WTC11 (cell line): ENCODE data around the gene VRTN. TPM values are rescaled to one million over a fixed set of nuclear protein-coding genes. Genes with fewer than 3 reads are reported as not detected.

Experiments used
- ATAC-seq: fragments of 200-7000 bp; cut with Tn5 transposase; 2 replicates; pipeline ENCODE4 v1.10.0; 2021; ENCODE audit warnings: mild to moderate bottlenecking, moderate library complexity
- CTCF ChIA-PET: fragments of 300-600 bp; sonication (Branson Sonifier 250); formaldehyde crosslinking; loops from one replicate; lab custom pipeline; 2021; ENCODE audit warnings: antibody characterized with exemption; lab: Charles Lee
- POLR2A ChIA-PET: fragments of 350-600 bp; sonication (Branson Sonifier 250); formaldehyde crosslinking; loops from one replicate; lab custom pipeline; 2021; ENCODE audit warnings: antibody characterized with exemption; lab: Charles Lee
- DNase-seq: peaks from one replicate; pipeline ENCODE4 v3.0.0; 2021; ENCODE audit warnings: low spot score
- H3K27ac Mint-ChIP-seq: 2 replicates; pipeline ENCODE4 v1.8.0; 2021; ENCODE audit warnings: mixed read lengths
- H3K27me3 Mint-ChIP-seq: 2 replicates; pipeline ENCODE4 v1.8.0; 2021; ENCODE audit warnings: low read depth, mild to moderate bottlenecking, moderate library complexity, mixed read lengths
- H3K36me3 Mint-ChIP-seq: 2 replicates; pipeline ENCODE4 v1.8.0; 2021; ENCODE audit warnings: mixed read lengths
- H3K4me1 Mint-ChIP-seq: 2 replicates; pipeline ENCODE4 v1.8.0; 2022; ENCODE audit warnings: mixed read lengths
- H3K4me3 Mint-ChIP-seq: 2 replicates; pipeline ENCODE4 v1.8.0; 2021; ENCODE audit warnings: mild to moderate bottlenecking, moderate library complexity, mixed read lengths
- H3K9me3 Mint-ChIP-seq: 2 replicates; pipeline ENCODE4 v1.8.0; 2021; ENCODE audit warnings: mixed read lengths
- ATF1 ChIP-seq: sonication (generic); formaldehyde crosslinking; IDR thresholded peaks from 2 replicates; pipeline ENCODE4 v1.8.1; 2023; ENCODE audit warnings: mild to moderate bottlenecking, moderate library complexity, missing genetic modification reagents
- FOXK1 ChIP-seq: sonication (generic); formaldehyde crosslinking; IDR thresholded peaks from 2 replicates; pipeline ENCODE4 v1.8.0; 2022; ENCODE audit warnings: mild to moderate bottlenecking, moderate library complexity, missing genetic modification reagents
- FOXP1 ChIP-seq: sonication (generic); formaldehyde crosslinking; IDR thresholded peaks from 2 replicates; pipeline ENCODE4 v1.8.0; 2022; ENCODE audit warnings: missing genetic modification reagents, mild to moderate bottlenecking, moderate library complexity, borderline replicate concordance
- KAT7 ChIP-seq: sonication (generic); formaldehyde crosslinking; IDR thresholded peaks from 2 replicates; pipeline ENCODE4 v1.8.1; 2023; ENCODE audit warnings: missing genetic modification reagents, mild to moderate bottlenecking, borderline replicate concordance
- NFE2L1 ChIP-seq: sonication (generic); formaldehyde crosslinking; IDR thresholded peaks from 2 replicates; pipeline ENCODE4 v1.8.1; 2023; ENCODE audit warnings: missing genetic modification reagents
- NFYB ChIP-seq: sonication (generic); formaldehyde crosslinking; conservative IDR thresholded peaks from 2 replicates; pipeline ENCODE4 v1.8.0; 2022; ENCODE audit warnings: low read depth, missing genetic modification reagents
- SMAD3 ChIP-seq: sonication (generic); formaldehyde crosslinking; IDR thresholded peaks from 2 replicates; pipeline ENCODE4 v1.8.0; 2022; ENCODE audit warnings: missing genetic modification reagents, mild to moderate bottlenecking, borderline replicate concordance
- SMAD4 ChIP-seq: sonication (generic); formaldehyde crosslinking; IDR thresholded peaks from 2 replicates; pipeline ENCODE4 v1.8.0; 2022; ENCODE audit warnings: mild to moderate bottlenecking, missing genetic modification reagents
- SOX15 ChIP-seq: fragments of 250-450 bp; sonication (Bioruptor Pico); IDR thresholded peaks from 2 replicates; pipeline ENCODE4 v1.9.0; 2021; ENCODE audit warnings: mild to moderate bottlenecking
- TEAD1 ChIP-seq: sonication (generic); formaldehyde crosslinking; IDR thresholded peaks from 2 replicates; pipeline ENCODE4 v1.8.0; 2022; ENCODE audit warnings: mild to moderate bottlenecking, missing genetic modification reagents
- ZNF219 ChIP-seq: sonication (generic); formaldehyde crosslinking; IDR thresholded peaks from 2 replicates; pipeline ENCODE4 v1.8.0; 2023; ENCODE audit warnings: missing genetic modification reagents, mild to moderate bottlenecking, borderline replicate concordance
- total RNA-seq: library from RNA; stranded (reverse); gene quantifications from 3 replicates; pipeline ENCODE4 v1.2.3, GENCODE V29; 2021
- TF ChIP-seq, protein P1 (sequence below): sonication (generic); formaldehyde crosslinking; IDR thresholded peaks from 2 replicates; pipeline ENCODE4 v1.8.0; 2022; ENCODE audit warnings: missing genetic modification reagents
- TF ChIP-seq, protein P2 (sequence below): sonication (generic); formaldehyde crosslinking; IDR thresholded peaks from 2 replicates; pipeline ENCODE4 v1.8.1; 2023; ENCODE audit warnings: mild to moderate bottlenecking, missing genetic modification reagents, moderate library complexity
- TF ChIP-seq, protein P3 (sequence below): sonication (generic); formaldehyde crosslinking; IDR thresholded peaks from 2 replicates; pipeline ENCODE4 v1.8.0; 2022; ENCODE audit warnings: mild to moderate bottlenecking, missing genetic modification reagents
- TF ChIP-seq, protein P4 (sequence below): sonication (generic); formaldehyde crosslinking; IDR thresholded peaks from 2 replicates; pipeline ENCODE4 v1.8.0; 2022; ENCODE audit warnings: mild to moderate bottlenecking, missing genetic modification reagents
- TF ChIP-seq, protein P5 (sequence below): sonication (generic); formaldehyde crosslinking; IDR thresholded peaks from 2 replicates; pipeline ENCODE4 v1.8.1; 2023; ENCODE audit warnings: mild to moderate bottlenecking, moderate library complexity, missing genetic modification reagents
- TF ChIP-seq, protein P6 (sequence below): sonication (generic); formaldehyde crosslinking; IDR thresholded peaks from 2 replicates; pipeline ENCODE4 v1.8.1; 2023; ENCODE audit warnings: mild to moderate bottlenecking, missing genetic modification reagents, moderate library complexity
- TF ChIP-seq, protein P7 (sequence below): sonication (generic); formaldehyde crosslinking; IDR thresholded peaks from 2 replicates; pipeline ENCODE4 v1.8.1; 2022; ENCODE audit warnings: mild to moderate bottlenecking, missing genetic modification reagents, moderate library complexity, borderline replicate concordance
- TF ChIP-seq, protein P8 (sequence below): sonication (generic); formaldehyde crosslinking; IDR thresholded peaks from 2 replicates; pipeline ENCODE4 v1.8.0; 2022; ENCODE audit warnings: mild to moderate bottlenecking, missing genetic modification reagents
- TF ChIP-seq, protein P9 (sequence below): sonication (generic); formaldehyde crosslinking; IDR thresholded peaks from 2 replicates; pipeline ENCODE4 v1.8.0; 2023; ENCODE audit warnings: mild to moderate bottlenecking, missing genetic modification reagents

VRTN gene
- total RNA-seq, 1 experiment from 2014 or later = 106 TPM

DNA sequence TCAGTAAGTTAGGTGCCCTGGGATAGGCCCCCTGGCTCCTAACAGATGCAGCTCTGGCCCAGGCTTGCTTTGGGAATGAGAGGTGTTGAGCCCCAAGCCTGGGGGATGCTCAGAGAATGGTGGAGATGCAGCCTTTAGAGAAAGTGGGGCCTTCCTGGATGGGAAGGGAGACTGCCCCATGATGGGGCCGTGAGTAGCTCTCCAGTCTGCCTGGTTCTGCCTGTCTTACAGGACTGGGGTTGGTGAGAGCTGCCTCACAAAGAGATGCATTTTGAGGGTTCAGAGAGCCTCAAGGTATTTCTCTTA, 523 bp upstream of the VRTN start (continued):
- TF ChIP-seq, protein P1, sequence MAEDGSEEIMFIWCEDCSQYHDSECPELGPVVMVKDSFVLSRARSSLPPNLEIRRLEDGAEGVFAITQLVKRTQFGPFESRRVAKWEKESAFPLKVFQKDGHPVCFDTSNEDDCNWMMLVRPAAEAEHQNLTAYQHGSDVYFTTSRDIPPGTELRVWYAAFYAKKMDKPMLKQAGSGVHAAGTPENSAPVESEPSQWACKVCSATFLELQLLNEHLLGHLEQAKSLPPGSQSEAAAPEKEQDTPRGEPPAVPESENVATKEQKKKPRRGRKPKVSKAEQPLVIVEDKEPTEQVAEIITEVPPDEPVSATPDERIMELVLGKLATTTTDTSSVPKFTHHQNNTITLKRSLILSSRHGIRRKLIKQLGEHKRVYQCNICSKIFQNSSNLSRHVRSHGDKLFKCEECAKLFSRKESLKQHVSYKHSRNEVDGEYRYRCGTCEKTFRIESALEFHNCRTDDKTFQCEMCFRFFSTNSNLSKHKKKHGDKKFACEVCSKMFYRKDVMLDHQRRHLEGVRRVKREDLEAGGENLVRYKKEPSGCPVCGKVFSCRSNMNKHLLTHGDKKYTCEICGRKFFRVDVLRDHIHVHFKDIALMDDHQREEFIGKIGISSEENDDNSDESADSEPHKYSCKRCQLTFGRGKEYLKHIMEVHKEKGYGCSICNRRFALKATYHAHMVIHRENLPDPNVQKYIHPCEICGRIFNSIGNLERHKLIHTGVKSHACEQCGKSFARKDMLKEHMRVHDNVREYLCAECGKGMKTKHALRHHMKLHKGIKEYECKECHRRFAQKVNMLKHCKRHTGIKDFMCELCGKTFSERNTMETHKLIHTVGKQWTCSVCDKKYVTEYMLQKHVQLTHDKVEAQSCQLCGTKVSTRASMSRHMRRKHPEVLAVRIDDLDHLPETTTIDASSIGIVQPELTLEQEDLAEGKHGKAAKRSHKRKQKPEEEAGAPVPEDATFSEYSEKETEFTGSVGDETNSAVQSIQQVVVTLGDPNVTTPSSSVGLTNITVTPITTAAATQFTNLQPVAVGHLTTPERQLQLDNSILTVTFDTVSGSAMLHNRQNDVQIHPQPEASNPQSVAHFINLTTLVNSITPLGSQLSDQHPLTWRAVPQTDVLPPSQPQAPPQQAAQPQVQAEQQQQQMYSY = no peak
- TF ChIP-seq ATF1 = no peak
- no peak for TF ChIP-seq NFE2L1
- no peak for TF ChIP-seq FOXP1 (CRISPR knock-in tag)
- TF ChIP-seq SOX15 (CRISPR knock-in tag) = no peak
- TF ChIP-seq ZNF219 (CRISPR knock-in tag) = no peak
- TF ChIP-seq, protein P2, sequence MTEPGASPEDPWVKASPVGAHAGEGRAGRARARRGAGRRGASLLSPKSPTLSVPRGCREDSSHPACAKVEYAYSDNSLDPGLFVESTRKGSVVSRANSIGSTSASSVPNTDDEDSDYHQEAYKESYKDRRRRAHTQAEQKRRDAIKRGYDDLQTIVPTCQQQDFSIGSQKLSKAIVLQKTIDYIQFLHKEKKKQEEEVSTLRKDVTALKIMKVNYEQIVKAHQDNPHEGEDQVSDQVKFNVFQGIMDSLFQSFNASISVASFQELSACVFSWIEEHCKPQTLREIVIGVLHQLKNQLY (CRISPR knock-in tag) = no peak
- no peak for TF ChIP-seq SMAD4 (CRISPR knock-in tag)
- TF ChIP-seq FOXK1 = no peak
- TF ChIP-seq, protein P3, sequence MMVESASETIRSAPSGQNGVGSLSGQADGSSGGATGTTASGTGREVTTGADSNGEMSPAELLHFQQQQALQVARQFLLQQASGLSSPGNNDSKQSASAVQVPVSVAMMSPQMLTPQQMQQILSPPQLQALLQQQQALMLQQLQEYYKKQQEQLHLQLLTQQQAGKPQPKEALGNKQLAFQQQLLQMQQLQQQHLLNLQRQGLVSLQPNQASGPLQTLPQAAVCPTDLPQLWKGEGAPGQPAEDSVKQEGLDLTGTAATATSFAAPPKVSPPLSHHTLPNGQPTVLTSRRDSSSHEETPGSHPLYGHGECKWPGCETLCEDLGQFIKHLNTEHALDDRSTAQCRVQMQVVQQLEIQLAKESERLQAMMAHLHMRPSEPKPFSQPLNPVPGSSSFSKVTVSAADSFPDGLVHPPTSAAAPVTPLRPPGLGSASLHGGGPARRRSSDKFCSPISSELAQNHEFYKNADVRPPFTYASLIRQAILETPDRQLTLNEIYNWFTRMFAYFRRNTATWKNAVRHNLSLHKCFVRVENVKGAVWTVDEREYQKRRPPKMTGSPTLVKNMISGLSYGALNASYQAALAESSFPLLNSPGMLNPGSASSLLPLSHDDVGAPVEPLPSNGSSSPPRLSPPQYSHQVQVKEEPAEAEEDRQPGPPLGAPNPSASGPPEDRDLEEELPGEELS (CRISPR knock-in tag) = no peak

DNA sequence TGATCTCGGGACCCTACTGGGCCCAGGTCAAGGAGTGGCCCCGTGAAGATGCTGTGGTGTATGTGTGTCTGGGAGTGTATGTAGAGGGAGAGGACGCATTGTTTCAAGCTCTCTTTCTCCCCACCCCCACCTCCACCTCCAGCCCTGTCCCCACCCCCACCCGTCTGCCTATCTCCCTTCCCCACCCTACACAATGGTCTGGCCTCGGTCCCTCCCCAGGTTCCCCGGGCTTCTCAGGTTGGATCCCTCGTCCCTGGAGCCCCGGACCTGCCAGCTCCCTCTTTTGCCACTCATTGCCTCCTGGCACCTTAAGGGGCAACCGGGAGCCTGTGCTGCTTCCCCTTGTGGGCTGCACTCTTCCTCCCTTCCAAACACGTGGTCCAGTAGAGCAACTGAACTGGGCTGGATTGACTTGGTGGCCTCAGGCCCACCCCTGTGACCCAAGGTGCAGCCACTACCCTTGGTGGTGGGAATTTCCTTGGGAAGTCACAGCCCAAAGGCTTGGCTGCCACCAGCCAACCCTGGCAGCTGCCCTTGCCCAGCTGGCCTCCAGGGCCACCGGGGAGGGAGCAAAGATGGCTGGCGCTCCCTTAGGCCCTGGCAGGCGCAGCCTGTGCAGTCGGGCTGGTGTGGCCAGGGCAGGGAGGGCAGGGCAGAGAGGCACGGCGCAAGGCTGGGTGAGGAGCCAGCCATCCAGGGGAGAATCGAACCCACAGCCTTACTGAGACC, 628 bp downstream of the VRTN start:
- POLR2A ChIA-PET = interaction anchor here (0.8 to 2.3 kb wide), 7 partner anchors 12 to 1205 kb away, joined by 3 to 59 read pairs (median 6); partner anchors contain the start of genes ISCA2 and NPC2
- CTCF ChIA-PET = interaction anchor here (0.6 to 5.0 kb wide), 13 partner anchors 9 to 654 kb away, joined by 3 to 32 read pairs (median 7); partner anchors contain the start of genes ABCD4, ISCA2 and NPC2
- Mint-ChIP-seq H3K4me1 (peaks cover 48% of the 10 kb centered on the region), H3K27me3 (no peaks in the 10 kb centered on the region), H3K4me3 (peak overlapping the region; percentile 93), H3K9me3 (no peaks in the 10 kb centered on the region), H3K36me3 (peaks cover 24% of the 10 kb centered on the region), H3K27ac (peak overlapping the region; percentile 95)
- ATAC-seq = peak; percentile 14
- DNase-seq = peak; percentile 28
- TF ChIP-seq NFE2L1 (no peak), SMAD3 (CRISPR knock-in tag) (0 out of 2 replicates have a peak, but pooled peaks have one; percentile 45), NFYB (CRISPR knock-in tag) (no peak), FOXK1 (peak; percentile 22; the same call in 1 of the 2 replicates), KAT7 (CRISPR knock-in tag) (peak; percentile 89; the same call in 1 of the 2 replicates), TEAD1 (0 out of 2 replicates have a peak, but pooled peaks have one; percentile 21), FOXP1 (CRISPR knock-in tag) (peak; percentile 72; the same call in 1 of the 2 replicates)
- TF ChIP-seq, protein P4, sequence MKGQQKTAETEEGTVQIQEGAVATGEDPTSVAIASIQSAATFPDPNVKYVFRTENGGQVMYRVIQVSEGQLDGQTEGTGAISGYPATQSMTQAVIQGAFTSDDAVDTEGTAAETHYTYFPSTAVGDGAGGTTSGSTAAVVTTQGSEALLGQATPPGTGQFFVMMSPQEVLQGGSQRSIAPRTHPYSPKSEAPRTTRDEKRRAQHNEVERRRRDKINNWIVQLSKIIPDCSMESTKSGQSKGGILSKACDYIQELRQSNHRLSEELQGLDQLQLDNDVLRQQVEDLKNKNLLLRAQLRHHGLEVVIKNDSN (CRISPR knock-in tag) = 0 out of 2 replicates have a peak, but pooled peaks have one; percentile 63
- TF ChIP-seq, protein P5, sequence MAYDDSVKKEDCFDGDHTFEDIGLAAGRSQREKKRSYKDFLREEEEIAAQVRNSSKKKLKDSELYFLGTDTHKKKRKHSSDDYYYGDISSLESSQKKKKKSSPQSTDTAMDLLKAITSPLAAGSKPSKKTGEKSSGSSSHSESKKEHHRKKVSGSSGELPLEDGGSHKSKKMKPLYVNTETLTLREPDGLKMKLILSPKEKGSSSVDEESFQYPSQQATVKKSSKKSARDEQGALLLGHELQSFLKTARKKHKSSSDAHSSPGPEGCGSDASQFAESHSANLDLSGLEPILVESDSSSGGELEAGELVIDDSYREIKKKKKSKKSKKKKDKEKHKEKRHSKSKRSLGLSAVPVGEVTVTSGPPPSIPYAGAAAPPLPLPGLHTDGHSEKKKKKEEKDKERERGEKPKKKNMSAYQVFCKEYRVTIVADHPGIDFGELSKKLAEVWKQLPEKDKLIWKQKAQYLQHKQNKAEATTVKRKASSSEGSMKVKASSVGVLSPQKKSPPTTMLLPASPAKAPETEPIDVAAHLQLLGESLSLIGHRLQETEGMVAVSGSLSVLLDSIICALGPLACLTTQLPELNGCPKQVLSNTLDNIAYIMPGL (CRISPR knock-in tag) = peak; percentile 64
- TF ChIP-seq, protein P6, sequence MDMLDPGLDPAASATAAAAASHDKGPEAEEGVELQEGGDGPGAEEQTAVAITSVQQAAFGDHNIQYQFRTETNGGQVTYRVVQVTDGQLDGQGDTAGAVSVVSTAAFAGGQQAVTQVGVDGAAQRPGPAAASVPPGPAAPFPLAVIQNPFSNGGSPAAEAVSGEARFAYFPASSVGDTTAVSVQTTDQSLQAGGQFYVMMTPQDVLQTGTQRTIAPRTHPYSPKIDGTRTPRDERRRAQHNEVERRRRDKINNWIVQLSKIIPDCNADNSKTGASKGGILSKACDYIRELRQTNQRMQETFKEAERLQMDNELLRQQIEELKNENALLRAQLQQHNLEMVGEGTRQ (CRISPR knock-in tag) = peak; percentile 53; the same call in 1 of the 2 replicates
- TF ChIP-seq, protein P7, sequence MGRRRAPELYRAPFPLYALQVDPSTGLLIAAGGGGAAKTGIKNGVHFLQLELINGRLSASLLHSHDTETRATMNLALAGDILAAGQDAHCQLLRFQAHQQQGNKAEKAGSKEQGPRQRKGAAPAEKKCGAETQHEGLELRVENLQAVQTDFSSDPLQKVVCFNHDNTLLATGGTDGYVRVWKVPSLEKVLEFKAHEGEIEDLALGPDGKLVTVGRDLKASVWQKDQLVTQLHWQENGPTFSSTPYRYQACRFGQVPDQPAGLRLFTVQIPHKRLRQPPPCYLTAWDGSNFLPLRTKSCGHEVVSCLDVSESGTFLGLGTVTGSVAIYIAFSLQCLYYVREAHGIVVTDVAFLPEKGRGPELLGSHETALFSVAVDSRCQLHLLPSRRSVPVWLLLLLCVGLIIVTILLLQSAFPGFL (CRISPR knock-in tag) = no peak
- TF ChIP-seq, protein P8, sequence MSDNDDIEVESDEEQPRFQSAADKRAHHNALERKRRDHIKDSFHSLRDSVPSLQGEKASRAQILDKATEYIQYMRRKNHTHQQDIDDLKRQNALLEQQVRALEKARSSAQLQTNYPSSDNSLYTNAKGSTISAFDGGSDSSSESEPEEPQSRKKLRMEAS = peak; percentile 77
- TF ChIP-seq, protein P9, sequence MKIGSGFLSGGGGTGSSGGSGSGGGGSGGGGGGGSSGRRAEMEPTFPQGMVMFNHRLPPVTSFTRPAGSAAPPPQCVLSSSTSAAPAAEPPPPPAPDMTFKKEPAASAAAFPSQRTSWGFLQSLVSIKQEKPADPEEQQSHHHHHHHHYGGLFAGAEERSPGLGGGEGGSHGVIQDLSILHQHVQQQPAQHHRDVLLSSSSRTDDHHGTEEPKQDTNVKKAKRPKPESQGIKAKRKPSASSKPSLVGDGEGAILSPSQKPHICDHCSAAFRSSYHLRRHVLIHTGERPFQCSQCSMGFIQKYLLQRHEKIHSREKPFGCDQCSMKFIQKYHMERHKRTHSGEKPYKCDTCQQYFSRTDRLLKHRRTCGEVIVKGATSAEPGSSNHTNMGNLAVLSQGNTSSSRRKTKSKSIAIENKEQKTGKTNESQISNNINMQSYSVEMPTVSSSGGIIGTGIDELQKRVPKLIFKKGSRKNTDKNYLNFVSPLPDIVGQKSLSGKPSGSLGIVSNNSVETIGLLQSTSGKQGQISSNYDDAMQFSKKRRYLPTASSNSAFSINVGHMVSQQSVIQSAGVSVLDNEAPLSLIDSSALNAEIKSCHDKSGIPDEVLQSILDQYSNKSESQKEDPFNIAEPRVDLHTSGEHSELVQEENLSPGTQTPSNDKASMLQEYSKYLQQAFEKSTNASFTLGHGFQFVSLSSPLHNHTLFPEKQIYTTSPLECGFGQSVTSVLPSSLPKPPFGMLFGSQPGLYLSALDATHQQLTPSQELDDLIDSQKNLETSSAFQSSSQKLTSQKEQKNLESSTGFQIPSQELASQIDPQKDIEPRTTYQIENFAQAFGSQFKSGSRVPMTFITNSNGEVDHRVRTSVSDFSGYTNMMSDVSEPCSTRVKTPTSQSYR (CRISPR knock-in tag) = 0 out of 2 replicates have a peak, but pooled peaks have one; percentile 21
